SU-DHL-6 (cell line): ENCODE data around the gene LPIN1.

ENCODE experiments used
- EZH2phosphoT487 ChIP-seq: fragments of 200-600 bp; sonication (generic), shearing (Covaris generic); conservative IDR thresholded peaks from 2 replicates; pipeline ENCODE4 v1.6.1; 2018; ENCODE audit warnings: mild to moderate bottlenecking, antibody characterized with exemption, low read length, moderate library complexity, mixed read lengths
- TF ChIP-seq, protein P1 (sequence below): fragments of 200-600 bp; sonication (generic); IDR thresholded peaks from one replicate; pipeline ENCODE4 v1.5.1; 2017; ENCODE audit warnings: antibody characterized with exemption, mild to moderate bottlenecking, low read length, moderate library complexity; ENCODE audit not compliant: insufficient read depth, poor library complexity, severe bottlenecking

DNA sequence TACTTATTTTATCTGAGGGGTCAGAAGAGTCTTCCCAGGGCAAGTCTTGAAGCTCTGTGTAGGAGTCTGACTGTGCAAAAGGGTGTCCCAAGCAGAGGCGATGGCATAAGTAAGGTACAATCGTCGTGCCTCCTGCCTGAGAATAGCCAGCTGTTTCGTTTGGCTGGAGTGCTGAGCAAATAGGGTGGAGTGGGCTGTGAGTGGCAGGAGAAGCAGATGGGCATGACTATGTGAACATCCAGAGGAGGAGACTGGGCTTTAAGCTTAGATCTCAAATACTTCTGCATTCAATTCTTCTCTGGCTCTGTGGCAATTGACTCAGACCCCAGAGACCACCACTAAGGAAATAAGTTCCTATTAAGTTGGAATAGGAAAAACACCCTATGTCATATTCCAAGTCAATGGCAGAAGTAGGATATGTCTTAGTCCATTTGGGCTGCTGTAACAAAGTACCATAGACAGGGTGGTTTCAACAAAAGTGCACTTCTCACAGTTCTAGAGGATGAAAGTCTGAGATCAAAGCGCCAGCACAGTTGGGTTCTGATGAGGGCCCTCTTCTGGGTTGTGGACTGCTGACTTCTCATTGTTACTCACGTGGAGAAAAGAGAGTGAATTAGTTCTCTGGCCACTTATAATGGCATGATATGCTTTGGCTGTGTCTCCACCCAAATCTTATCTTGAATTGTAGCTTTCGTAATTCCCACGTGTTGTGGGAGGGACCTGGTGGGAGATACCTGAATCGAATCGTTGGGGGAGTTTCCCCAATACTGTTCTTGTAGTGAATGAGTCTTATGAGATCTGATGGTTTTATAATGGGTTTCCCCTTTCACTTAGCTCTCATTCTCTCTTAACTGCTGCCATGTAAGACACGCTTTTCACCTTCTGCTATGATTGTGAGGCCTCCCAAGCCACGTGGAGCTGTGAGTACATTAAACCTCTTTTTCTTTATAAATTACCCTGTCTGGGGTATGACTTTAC, 120.2 kb downstream of the LPIN1 start:
- TF ChIP-seq, protein P1, sequence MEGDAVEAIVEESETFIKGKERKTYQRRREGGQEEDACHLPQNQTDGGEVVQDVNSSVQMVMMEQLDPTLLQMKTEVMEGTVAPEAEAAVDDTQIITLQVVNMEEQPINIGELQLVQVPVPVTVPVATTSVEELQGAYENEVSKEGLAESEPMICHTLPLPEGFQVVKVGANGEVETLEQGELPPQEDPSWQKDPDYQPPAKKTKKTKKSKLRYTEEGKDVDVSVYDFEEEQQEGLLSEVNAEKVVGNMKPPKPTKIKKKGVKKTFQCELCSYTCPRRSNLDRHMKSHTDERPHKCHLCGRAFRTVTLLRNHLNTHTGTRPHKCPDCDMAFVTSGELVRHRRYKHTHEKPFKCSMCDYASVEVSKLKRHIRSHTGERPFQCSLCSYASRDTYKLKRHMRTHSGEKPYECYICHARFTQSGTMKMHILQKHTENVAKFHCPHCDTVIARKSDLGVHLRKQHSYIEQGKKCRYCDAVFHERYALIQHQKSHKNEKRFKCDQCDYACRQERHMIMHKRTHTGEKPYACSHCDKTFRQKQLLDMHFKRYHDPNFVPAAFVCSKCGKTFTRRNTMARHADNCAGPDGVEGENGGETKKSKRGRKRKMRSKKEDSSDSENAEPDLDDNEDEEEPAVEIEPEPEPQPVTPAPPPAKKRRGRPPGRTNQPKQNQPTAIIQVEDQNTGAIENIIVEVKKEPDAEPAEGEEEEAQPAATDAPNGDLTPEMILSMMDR, result no peak
- no peak for TF ChIP-seq EZH2phosphoT487
